H1 (cell line): ENCODE data around the gene ZCCHC3. TPM values are rescaled to one million over a fixed set of nuclear protein-coding genes. Genes with fewer than 3 reads are reported as not detected.

Experiments used
- CTCF ChIA-PET: fragments of 300-600 bp; sonication (Branson Sonifier 250); formaldehyde crosslinking; loops from one replicate; lab custom pipeline; 2021; ENCODE audit not compliant: partially characterized antibody; lab: Charles Lee
- POLR2A ChIA-PET: fragments of 300-600 bp; sonication (Branson Sonifier 250); formaldehyde crosslinking; loops from one replicate; lab custom pipeline; 2021; ENCODE audit warnings: inconsistent platforms; ENCODE audit not compliant: partially characterized antibody; lab: Charles Lee
- DNase-seq, 2 experiments: peaks; one replicate each; pipeline versions ENCODE4 v3.0.0 to v3.0.0-alpha.2; 2010 to 2022; ENCODE audit warnings: low spot score in 2 of 2, low read depth in 1 of 2, mixed read lengths in 1 of 2
- FAIRE-seq: peaks from 2 replicates; lab custom pipeline; 2011; peaks lifted over from hg19 to GRCh38; lab: Jason Lieb, UNC
- H2AFZ ChIP-seq: 2 replicates; pipeline ENCODE4 v1.8.1; 2012; ENCODE audit warnings: low read length, inconsistent platforms
- H2AK5ac ChIP-seq: 2 replicates; pipeline ENCODE4 v1.6.1; 2013; ENCODE audit warnings: low read depth, low read length
- H2BK120ac ChIP-seq: replicated peaks from 2 replicates; pipeline ENCODE3; 2013; ENCODE audit warnings: low read depth, low read length, inconsistent platforms
- H2BK12ac ChIP-seq: 2 replicates; pipeline ENCODE4 v1.6.1; 2013; ENCODE audit warnings: low read depth, low read length
- H2BK15ac ChIP-seq: 2 replicates; pipeline ENCODE4 v1.6.1; 2013; ENCODE audit warnings: low read length
- H2BK20ac ChIP-seq: 2 replicates; pipeline ENCODE4 v1.6.1; 2013; ENCODE audit warnings: low read length
- H2BK5ac ChIP-seq: 2 replicates; pipeline ENCODE4 v1.6.1; 2013; ENCODE audit warnings: low read depth, low read length
- H3K14ac ChIP-seq: 2 replicates; pipeline ENCODE4 v1.6.1; 2013; ENCODE audit warnings: inconsistent platforms; ENCODE audit not compliant: insufficient read length
- H3K18ac ChIP-seq: 2 replicates; pipeline ENCODE4 v1.6.1; 2013; ENCODE audit warnings: low read length; ENCODE audit errors: extremely low read depth
- H3K23ac ChIP-seq: 2 replicates; pipeline ENCODE4 v1.6.1; 2013; ENCODE audit warnings: inconsistent platforms; ENCODE audit not compliant: insufficient read length
- H3K23me2 ChIP-seq: 2 replicates; pipeline ENCODE4 v1.6.1; 2013; ENCODE audit warnings: low read depth, low read length
- H3K27ac ChIP-seq: 2 replicates; pipeline ENCODE4 v1.6.1; 2011; ENCODE audit warnings: low read depth, low read length, inconsistent platforms
- H3K27me3 ChIP-seq, 4 experiments: replicated peaks in 1 of 4; 1 replicate in 1 of 4; 2 replicates in 3 of 4; pipeline versions ENCODE4 v1.6.1 to v1.8.1; 2011 to 2013; ENCODE audit warnings: low read length in 3 of 4, mild to moderate bottlenecking in 3 of 4, inconsistent platforms in 2 of 4, mixed read lengths in 2 of 4, moderate library complexity in 1 of 4; ENCODE audit not compliant: control insufficient read depth in 3 of 4, insufficient read depth in 3 of 4; ENCODE audit errors: extremely low read depth in 1 of 4
- H3K36me3 ChIP-seq, 4 experiments: 2 replicates each; pipeline versions ENCODE4 v1.6.1 to v1.8.1; 2011 to 2013; ENCODE audit warnings: mild to moderate bottlenecking in 4 of 4, low read length in 3 of 4, moderate library complexity in 2 of 4, control low read depth in 1 of 4, inconsistent platforms in 1 of 4; ENCODE audit not compliant: insufficient read depth in 4 of 4, control insufficient read depth in 2 of 4
- H3K4ac ChIP-seq: replicated peaks from 2 replicates; pipeline ENCODE3; 2013; ENCODE audit warnings: low read length, low read depth, mixed read lengths, inconsistent platforms; ENCODE audit not compliant: insufficient read length
- H3K4me1 ChIP-seq, 4 experiments: replicated peaks in 1 of 4; 1 replicate in 1 of 4; 2 replicates in 3 of 4; pipeline versions ENCODE4 v1.6.1 to v1.8.1; 2011 to 2013; ENCODE audit warnings: low read length in 3 of 4, inconsistent platforms in 2 of 4, mixed read lengths in 1 of 4; ENCODE audit not compliant: insufficient read depth in 4 of 4, control insufficient read depth in 3 of 4
- H3K4me2 ChIP-seq, 2 experiments: 2 replicates each; pipeline versions ENCODE4 v1.6.1 to v1.8.1; 2011 to 2013; ENCODE audit warnings: low read depth in 2 of 2, low read length in 2 of 2, control low read depth in 1 of 2, inconsistent platforms in 1 of 2, mild to moderate bottlenecking in 1 of 2; ENCODE audit not compliant: insufficient read depth in 1 of 2
- H3K4me3 ChIP-seq, 4 experiments: fragments of 200-600, 300-600 bp in 1 of 4; sonication (generic), shearing (Covaris generic), sonication (Bioruptor Twin) in 1 of 4; 2 replicates each; pipeline versions ENCODE4 v1.5.1 to v1.8.1; 2011 to 2016; ENCODE audit warnings: low read length in 4 of 4, low read depth in 3 of 4, control low read depth in 2 of 4, inconsistent platforms in 2 of 4, mild to moderate bottlenecking in 2 of 4, mixed read lengths in 1 of 4, moderate library complexity in 1 of 4; ENCODE audit not compliant: insufficient read depth in 2 of 4; ENCODE audit errors: extremely low read depth in 1 of 4
- H3K56ac ChIP-seq: replicated peaks from 2 replicates; pipeline ENCODE3; 2013; ENCODE audit warnings: low read depth, mild to moderate bottlenecking, mixed read lengths, low read length, inconsistent platforms; ENCODE audit not compliant: insufficient read length
- H3K79me1 ChIP-seq: 2 replicates; pipeline ENCODE4 v1.6.1; 2013; ENCODE audit warnings: low read depth, low read length, control low read depth
- H3K79me2 ChIP-seq, 2 experiments: 2 replicates each; pipeline versions ENCODE4 v1.6.1 to v1.8.1; 2012 to 2013; ENCODE audit warnings: low read length in 2 of 2, mild to moderate bottlenecking in 2 of 2, inconsistent platforms in 1 of 2; ENCODE audit not compliant: insufficient read depth in 2 of 2, control insufficient read depth in 1 of 2
- H3K9ac ChIP-seq, 4 experiments: replicated peaks in 1 of 4; 1 replicate in 1 of 4; 2 replicates in 3 of 4; pipeline versions ENCODE4 v1.6.1 to v1.8.1; 2011 to 2013; ENCODE audit warnings: low read depth in 3 of 4, low read length in 3 of 4, control low read depth in 2 of 4, mild to moderate bottlenecking in 2 of 4, moderate library complexity in 2 of 4, inconsistent platforms in 1 of 4; ENCODE audit errors: extremely low read depth in 1 of 4
- H3K9me3 ChIP-seq, 2 experiments: 2 replicates each; pipeline versions ENCODE4 v1.6.1 to v1.8.1; 2012 to 2013; ENCODE audit warnings: mild to moderate bottlenecking in 2 of 2, moderate library complexity in 2 of 2, control low read depth in 1 of 2, inconsistent platforms in 1 of 2, low read depth in 1 of 2, low read length in 1 of 2, mixed read lengths in 1 of 2; ENCODE audit not compliant: insufficient read depth in 2 of 2
- H4K20me1 ChIP-seq, 2 experiments: replicated peaks in 1 of 2; 2 replicates each; pipeline versions ENCODE3 to v1.8.1; 2011 to 2013; ENCODE audit warnings: inconsistent platforms in 2 of 2, low read length in 2 of 2, mild to moderate bottlenecking in 1 of 2; ENCODE audit not compliant: insufficient read depth in 2 of 2, control insufficient read depth in 1 of 2
- H4K5ac ChIP-seq: 2 replicates; pipeline ENCODE4 v1.6.1; 2013; ENCODE audit warnings: low read length, low read depth, mixed read lengths, inconsistent platforms; ENCODE audit not compliant: insufficient read length
- H4K8ac ChIP-seq: 2 replicates; pipeline ENCODE4 v1.8.0; 2013; ENCODE audit warnings: mild to moderate bottlenecking, moderate library complexity, low read length, inconsistent platforms; ENCODE audit not compliant: insufficient read depth; ENCODE audit errors: extremely low read depth
- H4K91ac ChIP-seq: replicated peaks from 2 replicates; pipeline ENCODE3; 2013; ENCODE audit warnings: low read length, mixed read lengths, inconsistent platforms; ENCODE audit not compliant: insufficient read length
- CHD2 ChIP-seq: IDR thresholded peaks from 2 replicates; pipeline ENCODE4 v1.6.1; 2012; ENCODE audit warnings: low read length, improper control_type of control experiment
- EP300 ChIP-seq, 2 experiments: IDR thresholded peaks; 1 replicate in 1 of 2; 2 replicates in 1 of 2; pipeline ENCODE4 v1.6.1; 2011 to 2012; ENCODE audit warnings: low read depth in 2 of 2, low read length in 2 of 2, mild to moderate bottlenecking in 2 of 2, borderline replicate concordance in 1 of 2, inconsistent platforms in 1 of 2, moderate library complexity in 1 of 2
- HDAC2 ChIP-seq, 2 experiments: fragments of 300-600 bp in 1 of 2; sonication (generic) in 1 of 2; IDR thresholded peaks; 2 replicates each; pipeline ENCODE4 v1.6.1; 2011 to 2012; ENCODE audit warnings: low read depth in 2 of 2, low read length in 2 of 2, mild to moderate bottlenecking in 2 of 2, moderate library complexity in 2 of 2, borderline replicate concordance in 1 of 2, inconsistent platforms in 1 of 2
- HDAC6 ChIP-seq: IDR thresholded peaks from one replicate; pipeline ENCODE4 v1.7.1; 2012; ENCODE audit warnings: low read depth, mild to moderate bottlenecking, inconsistent platforms, low read length, moderate library complexity
- KDM4A ChIP-seq: IDR thresholded peaks from one replicate; pipeline ENCODE4 v1.7.1; 2012; ENCODE audit warnings: low read depth, mild to moderate bottlenecking, moderate library complexity, low read length, inconsistent platforms; ENCODE audit not compliant: severe bottlenecking
- MAX ChIP-seq: IDR thresholded peaks from 2 replicates; pipeline ENCODE4 v1.6.1; 2012; ENCODE audit warnings: inconsistent platforms
- POLR2AphosphoS5 ChIP-seq: IDR thresholded peaks from 2 replicates; pipeline ENCODE4 v1.6.1; 2011; ENCODE audit warnings: low read depth, low read length
- TAF7 ChIP-seq: optimal IDR thresholded peaks from 2 replicates; pipeline ENCODE3; 2011; ENCODE audit warnings: low read depth, mild to moderate bottlenecking, inconsistent platforms, low read length, moderate library complexity, borderline replicate concordance
- WGBS, 2 experiments: shearing (Covaris generic) in 1 of 2; methylation state at CpG; one replicate each; pipeline versions ENCODE4 v1.1.6 to v1.1.7; 2013 to 2015; ENCODE audit warnings: low lambda C conversion rate in 2 of 2, mixed read lengths in 2 of 2, inconsistent platforms in 1 of 2, low coverage in 1 of 2, missing lambda C conversion rate in 1 of 2; ENCODE audit not compliant: insufficient replicate concordance in 2 of 2, insufficient coverage in 1 of 2, insufficient read length in 1 of 2; ENCODE audit errors: extremely low coverage in 1 of 2, missing lambda C conversion rate in 1 of 2; 5-methylcytosine and 5-hydroxymethylcytosine counted together
- polyA plus RNA-seq, 7 experiments: library from polyadenylated mRNA; depleted of rRNA in 3 of 7; stranded (reverse) in 5 of 7; unstranded in 2 of 7; fragments of >200 nt in 5 of 7; fragments of 200-250 nt in 2 of 7; gene quantifications; 1 replicate in 5 of 7; 2 replicates in 1 of 7; 4 replicates in 1 of 7; pipeline versions ENCODE4 v1.2.1 to v1.2.3, GENCODE V29; 2011 to 2013; ENCODE audit warnings: missing spikeins in 2 of 7, mixed read lengths in 2 of 7
- total RNA-seq: library from RNA; stranded (reverse); fragmentation: NEBNext Ultra II Directional; extraction: Animal tissue kit (Norgen Biotek cat#: 25700); gene quantifications from 2 replicates; pipeline ENCODE4 v1.2.1, GENCODE V29; 2021

ZCCHC3 gene
- total and polyA plus RNA-seq, 2 of the 8 experiments (the other 6 are each of a cell fraction or from before 2014, with no cell fraction given) = 33.7 to 52.4 TPM

- H3K79me2 ChIP-seq = peaks cover 0 to 4% of the 10 kb centered on the region in 2 experiments; a peak in 1 of 4 replicates
- no peak overlapping the region for H3K23ac ChIP-seq
- WGBS, 2 experiments = 89% methylated on average over 2 of the region's 2 CpGs; no CpG with 5 or more reads in 1 of the 2 experiments
- no peak overlapping the region for H4K8ac ChIP-seq
- no peak overlapping the region for H3K27ac ChIP-seq
- FAIRE-seq (no peak), DNase-seq (no peak)
- no peak overlapping the region for H3K18ac ChIP-seq
- no peak overlapping the region for H3K4ac ChIP-seq
- CTCF ChIA-PET = interaction anchor here (1.1 kb wide), 1 partner anchor 20 kb away, joined by 3 read pairs; no protein-coding TSS in a partner anchor
- H4K5ac ChIP-seq = no peak overlapping the region
- no peak overlapping the region for H3K56ac ChIP-seq
- H3K4me2 ChIP-seq = no peak overlapping the region
- no peak overlapping the region for H2AK5ac ChIP-seq
- peaks cover 0 to 5% (median 2%) of the 10 kb centered on the region in 4 experiments; a peak in 2 of 8 replicates for H3K36me3 ChIP-seq
- H2BK15ac ChIP-seq = no peak overlapping the region
- no peak overlapping the region for H3K9ac ChIP-seq
- H3K4me3 ChIP-seq = no peak overlapping the region
- no peak overlapping the region for H2BK120ac ChIP-seq
- H4K91ac ChIP-seq = no peak overlapping the region
- peaks cover 0 to 5% (median 4%) of the 10 kb centered on the region in 4 experiments; a peak in 5 of 7 replicates for H3K4me1 ChIP-seq
- TF ChIP-seq CHD2 (no peak), TAF7 (no peak), MAX (no peak), HDAC6 (no peak), HDAC2 (IDR thresholded peaks at IDR 0.05; ENCODE audit: borderline replicate concordance in 1 of 2, low read depth in 2 of 2, low read length in 2 of 2) (no peak), POLR2AphosphoS5 (no peak), EP300 (IDR thresholded peaks at IDR 0.05; ENCODE audit: borderline replicate concordance in 1 of 2, low read depth in 2 of 2, low read length in 2 of 2) (no peak), KDM4A (no peak)
- no peak overlapping the region for H3K14ac ChIP-seq
- H2BK12ac ChIP-seq = no peak overlapping the region
- no peak overlapping the region for H2AFZ ChIP-seq
- H2BK20ac ChIP-seq = no peak overlapping the region
- peaks cover 0 to 3% of the 10 kb centered on the region in 2 experiments for H4K20me1 ChIP-seq
- H3K9me3 ChIP-seq = no peaks in the 10 kb centered on the region
- peaks cover 0 to 2% (median 0%) of the 10 kb centered on the region in 4 experiments; a peak in 1 of 7 replicates for H3K27me3 ChIP-seq
- POLR2A ChIA-PET = no interaction called here
- H3K23me2 ChIP-seq = peaks cover 5% of the 10 kb centered on the region
- no peak overlapping the region for H2BK5ac ChIP-seq
- H3K79me1 ChIP-seq = no peaks in the 10 kb centered on the region
Measured at GRCh38 chr20:286508-286907, 10.9 kb upstream of the ZCCHC3 start.
